ENCODE data around the gene RAN.

- TF ChIP-seq YY1 (IDR thresholded peaks at IDR 0.05; ENCODE audit: insufficient read depth, insufficient read length) (no peak), ZNF274 (IDR thresholded peaks at IDR 0.05; ENCODE audit: low read depth, low read length) (no peak)
Observed at GRCh38 chr12:130924966-130925665, 53.2 kb downstream of the RAN start.
